OCI-LY1 (cell line): ENCODE data around the gene LOXL3.

Experiments used
- EZH2 ChIP-seq: fragments of 200-600 bp; sonication (generic), shearing (Covaris generic); IDR thresholded peaks from 2 replicates; pipeline ENCODE4 v1.8.0; 2017; ENCODE audit warnings: borderline replicate concordance, mixed run types, mild to moderate bottlenecking, antibody characterized with exemption, low read length, moderate library complexity, mixed read lengths
- TF ChIP-seq, protein P1 (sequence below): fragments of 200-600 bp; sonication (generic), shearing (Covaris generic); IDR thresholded peaks from 2 replicates; pipeline ENCODE4 v1.5.1; 2017; ENCODE audit warnings: mild to moderate bottlenecking, antibody characterized with exemption, low read length, moderate library complexity, mixed read lengths

- TF ChIP-seq, protein P1, sequence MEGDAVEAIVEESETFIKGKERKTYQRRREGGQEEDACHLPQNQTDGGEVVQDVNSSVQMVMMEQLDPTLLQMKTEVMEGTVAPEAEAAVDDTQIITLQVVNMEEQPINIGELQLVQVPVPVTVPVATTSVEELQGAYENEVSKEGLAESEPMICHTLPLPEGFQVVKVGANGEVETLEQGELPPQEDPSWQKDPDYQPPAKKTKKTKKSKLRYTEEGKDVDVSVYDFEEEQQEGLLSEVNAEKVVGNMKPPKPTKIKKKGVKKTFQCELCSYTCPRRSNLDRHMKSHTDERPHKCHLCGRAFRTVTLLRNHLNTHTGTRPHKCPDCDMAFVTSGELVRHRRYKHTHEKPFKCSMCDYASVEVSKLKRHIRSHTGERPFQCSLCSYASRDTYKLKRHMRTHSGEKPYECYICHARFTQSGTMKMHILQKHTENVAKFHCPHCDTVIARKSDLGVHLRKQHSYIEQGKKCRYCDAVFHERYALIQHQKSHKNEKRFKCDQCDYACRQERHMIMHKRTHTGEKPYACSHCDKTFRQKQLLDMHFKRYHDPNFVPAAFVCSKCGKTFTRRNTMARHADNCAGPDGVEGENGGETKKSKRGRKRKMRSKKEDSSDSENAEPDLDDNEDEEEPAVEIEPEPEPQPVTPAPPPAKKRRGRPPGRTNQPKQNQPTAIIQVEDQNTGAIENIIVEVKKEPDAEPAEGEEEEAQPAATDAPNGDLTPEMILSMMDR: no peak
- TF ChIP-seq EZH2: no peak
Observed at GRCh38 chr2:74559912-74560311, 6.2 kb upstream of the LOXL3 start.
